Gastroesophageal sphincter (tissue), 3 donors: ENCODE measurements around the gene NFKBIE.

Experiments used
- POLR2AphosphoS5 ChIP-seq: sonication (generic); formaldehyde crosslinking; IDR thresholded peaks from one replicate; pipeline ENCODE4 v1.6.1; 2017; ENCODE audit warnings: antibody characterized with exemption
- TF ChIP-seq, protein P1 (sequence below), 4 experiments: fragments of 200-600 bp in 2 of 4; fragments of 450-650 bp in 2 of 4; sonication (generic) in 1 of 4; IDR thresholded peaks; one replicate each; pipeline ENCODE4 v1.5.1; 2017 to 2019; ENCODE audit warnings: antibody characterized with exemption in 4 of 4, mild to moderate bottlenecking in 2 of 4, moderate library complexity in 2 of 4

DNA sequence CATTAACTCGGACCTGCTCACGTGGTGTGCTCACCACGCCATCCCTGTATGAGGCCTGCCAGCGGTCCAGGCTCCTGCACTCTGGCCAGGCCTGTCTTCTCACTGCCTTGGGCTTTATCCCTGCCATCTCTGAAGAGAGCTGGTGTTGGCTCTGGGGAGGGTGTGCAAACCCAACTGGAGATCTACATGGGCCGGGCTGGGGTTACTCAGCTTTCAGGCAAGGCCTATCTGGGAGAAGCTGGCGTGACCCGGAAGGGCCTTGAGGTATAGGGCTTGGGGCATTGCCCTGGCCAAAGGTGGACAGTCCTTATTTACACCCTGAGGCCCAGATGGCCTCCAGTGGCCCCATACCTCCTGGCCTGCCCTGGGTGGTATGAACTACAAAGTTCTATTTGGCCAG lies 36.9 kb downstream of the NFKBIE start:
- TF ChIP-seq, protein P1, sequence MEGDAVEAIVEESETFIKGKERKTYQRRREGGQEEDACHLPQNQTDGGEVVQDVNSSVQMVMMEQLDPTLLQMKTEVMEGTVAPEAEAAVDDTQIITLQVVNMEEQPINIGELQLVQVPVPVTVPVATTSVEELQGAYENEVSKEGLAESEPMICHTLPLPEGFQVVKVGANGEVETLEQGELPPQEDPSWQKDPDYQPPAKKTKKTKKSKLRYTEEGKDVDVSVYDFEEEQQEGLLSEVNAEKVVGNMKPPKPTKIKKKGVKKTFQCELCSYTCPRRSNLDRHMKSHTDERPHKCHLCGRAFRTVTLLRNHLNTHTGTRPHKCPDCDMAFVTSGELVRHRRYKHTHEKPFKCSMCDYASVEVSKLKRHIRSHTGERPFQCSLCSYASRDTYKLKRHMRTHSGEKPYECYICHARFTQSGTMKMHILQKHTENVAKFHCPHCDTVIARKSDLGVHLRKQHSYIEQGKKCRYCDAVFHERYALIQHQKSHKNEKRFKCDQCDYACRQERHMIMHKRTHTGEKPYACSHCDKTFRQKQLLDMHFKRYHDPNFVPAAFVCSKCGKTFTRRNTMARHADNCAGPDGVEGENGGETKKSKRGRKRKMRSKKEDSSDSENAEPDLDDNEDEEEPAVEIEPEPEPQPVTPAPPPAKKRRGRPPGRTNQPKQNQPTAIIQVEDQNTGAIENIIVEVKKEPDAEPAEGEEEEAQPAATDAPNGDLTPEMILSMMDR (IDR thresholded peaks at IDR 0.05), result no peak
- TF ChIP-seq POLR2AphosphoS5, result no peak
